Esophagus muscularis mucosa (tissue), 4 donors: Measurements from ENCODE around the gene XYLB. TPM values are rescaled to one million over a fixed set of nuclear protein-coding genes. Genes with fewer than 3 reads are reported as not detected.
A peak's percentile ranks its signal among the peaks of the same experiment; 100 is the strongest.
"Not testable (repeated sequence)": the region's sequence is repeated elsewhere in the genome, so short reads cannot be mapped to it uniquely, and the experiment has no call there.

ENCODE experiments used
- DNase-seq: peaks from one replicate; pipeline ENCODE4 v3.0.0-alpha.2; 2017; ENCODE audit errors: extremely low spot score
- H3K27ac ChIP-seq, 4 donors: fragments of 200-600 bp; sonication (generic); replicated peaks in 1 of 4; 1 replicate in 3 of 4; 2 replicates in 1 of 4; pipeline ENCODE4 v1.5.1; 2016 to 2019; ENCODE audit warnings: mild to moderate bottlenecking in 1 of 4
- H3K27me3 ChIP-seq, 4 donors: fragments of 200-600 bp; sonication (generic); one replicate each; pipeline versions ENCODE4 v1.5.1 to v1.6.0; 2016 to 2019
- H3K36me3 ChIP-seq, 4 donors: fragments of 200-600 bp; sonication (generic); one replicate each; pipeline ENCODE4 v1.5.1; 2016 to 2019
- H3K4me1 ChIP-seq, 4 donors: fragments of 200-600 bp; sonication (generic); one replicate each; pipeline ENCODE4 v1.5.1; 2016 to 2019
- H3K4me3 ChIP-seq, 4 donors: fragments of 200-600 bp; sonication (generic); 1 replicate in 2 of 4; 2 replicates in 2 of 4; pipeline ENCODE4 v1.5.1; 2016 to 2019; ENCODE audit warnings: mild to moderate bottlenecking in 4 of 4, moderate library complexity in 1 of 4
- H3K9me3 ChIP-seq, 4 donors: fragments of 200-600 bp; sonication (generic); 1 replicate in 3 of 4; 2 replicates in 1 of 4; pipeline ENCODE4 v1.5.1; 2016 to 2019
- EP300 ChIP-seq: sonication (generic); formaldehyde crosslinking; IDR thresholded peaks from one replicate; pipeline ENCODE4 v1.6.1; 2017; ENCODE audit warnings: antibody characterized with exemption
- POLR2A ChIP-seq: fragments of 450-650 bp; IDR thresholded peaks from one replicate; pipeline ENCODE4 v1.6.1; 2017; ENCODE audit warnings: antibody characterized with exemption, moderate library complexity, mild to moderate bottlenecking, low read depth
- POLR2AphosphoS5 ChIP-seq, 2 donors: sonication (generic); formaldehyde crosslinking; IDR thresholded peaks; one replicate each; pipeline ENCODE4 v1.6.1; 2017; ENCODE audit warnings: antibody characterized with exemption in 2 of 2
- WGBS: methylation state at CpG from one replicate; pipeline ENCODE4 v1.1.5; 2018; 5-methylcytosine and 5-hydroxymethylcytosine counted together
- intact Hi-C: fragments of 100-400 bp; cut with DNase I; formaldehyde crosslinking; loops from one replicate; pipeline ENCODE4 v1.15.1; 2023
- total RNA-seq, 4 donors: library from RNA; depleted of rRNA; stranded (reverse); fragments of >200 nt; gene quantifications; one replicate each; pipeline versions ENCODE4 v1.1.0 to v1.2.1, GENCODE V29; 2016
- TF ChIP-seq, protein P1 (sequence below), 3 experiments: fragments of 200-600 bp in 2 of 3; fragments of 450-650 bp in 1 of 3; sonication (generic) in 2 of 3; IDR thresholded peaks; one replicate each; pipeline ENCODE4 v1.5.1; 2017 to 2019; ENCODE audit warnings: antibody characterized with exemption in 3 of 3, mild to moderate bottlenecking in 2 of 3, moderate library complexity in 1 of 3

Gene XYLB
- total RNA-seq, 4 donors from 2014 or later, result 0.65 to 2.5 (median 1.2) TPM

DNA sequence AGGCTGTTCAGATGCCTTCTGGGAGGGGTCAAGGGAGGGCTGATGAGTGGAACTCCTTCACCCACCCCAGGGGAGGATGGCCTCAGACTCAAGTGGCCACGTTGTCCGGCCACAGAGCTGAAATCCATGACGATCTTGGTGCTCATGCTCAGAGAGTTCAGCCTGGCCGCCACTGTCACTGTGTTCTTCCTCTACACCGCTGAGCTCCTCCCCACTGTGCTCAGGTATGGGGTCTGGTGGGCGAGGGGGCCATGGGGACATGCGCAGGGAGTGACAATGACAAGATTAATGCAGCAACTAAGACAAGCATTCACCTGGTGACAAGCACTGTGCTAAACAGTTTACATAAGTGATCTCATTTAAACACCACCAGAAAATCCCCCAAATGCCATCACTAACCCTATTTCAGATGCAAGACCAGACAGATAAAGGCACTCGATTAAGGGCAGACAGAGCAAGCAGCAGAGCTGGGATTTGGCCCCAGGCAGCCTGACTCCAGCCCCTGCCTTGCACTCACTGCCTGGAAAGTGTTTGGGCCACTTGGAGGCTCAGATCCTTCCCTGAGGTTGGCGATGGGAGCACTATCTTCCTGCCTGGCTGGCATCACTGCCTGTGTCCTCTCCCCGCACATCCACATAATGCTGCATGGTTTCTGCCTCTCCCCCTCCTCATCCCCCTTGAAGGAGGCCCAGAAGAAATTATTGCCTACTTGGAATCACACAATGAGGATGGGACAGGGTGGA lies 30.9 kb upstream of the XYLB start:
- intact Hi-C loops, result no loop called here
- WGBS, result 79% methylated on average over 8 of the region's 10 CpGs
- TF ChIP-seq POLR2AphosphoS5 (IDR thresholded peaks at IDR 0.05) (no peak), POLR2A (no peak)
- TF ChIP-seq, protein P1, sequence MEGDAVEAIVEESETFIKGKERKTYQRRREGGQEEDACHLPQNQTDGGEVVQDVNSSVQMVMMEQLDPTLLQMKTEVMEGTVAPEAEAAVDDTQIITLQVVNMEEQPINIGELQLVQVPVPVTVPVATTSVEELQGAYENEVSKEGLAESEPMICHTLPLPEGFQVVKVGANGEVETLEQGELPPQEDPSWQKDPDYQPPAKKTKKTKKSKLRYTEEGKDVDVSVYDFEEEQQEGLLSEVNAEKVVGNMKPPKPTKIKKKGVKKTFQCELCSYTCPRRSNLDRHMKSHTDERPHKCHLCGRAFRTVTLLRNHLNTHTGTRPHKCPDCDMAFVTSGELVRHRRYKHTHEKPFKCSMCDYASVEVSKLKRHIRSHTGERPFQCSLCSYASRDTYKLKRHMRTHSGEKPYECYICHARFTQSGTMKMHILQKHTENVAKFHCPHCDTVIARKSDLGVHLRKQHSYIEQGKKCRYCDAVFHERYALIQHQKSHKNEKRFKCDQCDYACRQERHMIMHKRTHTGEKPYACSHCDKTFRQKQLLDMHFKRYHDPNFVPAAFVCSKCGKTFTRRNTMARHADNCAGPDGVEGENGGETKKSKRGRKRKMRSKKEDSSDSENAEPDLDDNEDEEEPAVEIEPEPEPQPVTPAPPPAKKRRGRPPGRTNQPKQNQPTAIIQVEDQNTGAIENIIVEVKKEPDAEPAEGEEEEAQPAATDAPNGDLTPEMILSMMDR (IDR thresholded peaks at IDR 0.05), result no peak
- H3K4me1 ChIP-seq, result no peaks in the 10 kb centered on the region
- H3K4me3 ChIP-seq, result no peak overlapping the region
- H3K36me3 ChIP-seq, result no peaks in the 10 kb centered on the region
- peak; percentile 70 for DNase-seq
- H3K27me3 ChIP-seq, result no peaks in the 10 kb centered on the region
- H3K27ac ChIP-seq, result no peak overlapping the region
- peaks cover 0 to 2% (median 0%) of the 10 kb centered on the region in 4 donors for H3K9me3 ChIP-seq

DNA sequence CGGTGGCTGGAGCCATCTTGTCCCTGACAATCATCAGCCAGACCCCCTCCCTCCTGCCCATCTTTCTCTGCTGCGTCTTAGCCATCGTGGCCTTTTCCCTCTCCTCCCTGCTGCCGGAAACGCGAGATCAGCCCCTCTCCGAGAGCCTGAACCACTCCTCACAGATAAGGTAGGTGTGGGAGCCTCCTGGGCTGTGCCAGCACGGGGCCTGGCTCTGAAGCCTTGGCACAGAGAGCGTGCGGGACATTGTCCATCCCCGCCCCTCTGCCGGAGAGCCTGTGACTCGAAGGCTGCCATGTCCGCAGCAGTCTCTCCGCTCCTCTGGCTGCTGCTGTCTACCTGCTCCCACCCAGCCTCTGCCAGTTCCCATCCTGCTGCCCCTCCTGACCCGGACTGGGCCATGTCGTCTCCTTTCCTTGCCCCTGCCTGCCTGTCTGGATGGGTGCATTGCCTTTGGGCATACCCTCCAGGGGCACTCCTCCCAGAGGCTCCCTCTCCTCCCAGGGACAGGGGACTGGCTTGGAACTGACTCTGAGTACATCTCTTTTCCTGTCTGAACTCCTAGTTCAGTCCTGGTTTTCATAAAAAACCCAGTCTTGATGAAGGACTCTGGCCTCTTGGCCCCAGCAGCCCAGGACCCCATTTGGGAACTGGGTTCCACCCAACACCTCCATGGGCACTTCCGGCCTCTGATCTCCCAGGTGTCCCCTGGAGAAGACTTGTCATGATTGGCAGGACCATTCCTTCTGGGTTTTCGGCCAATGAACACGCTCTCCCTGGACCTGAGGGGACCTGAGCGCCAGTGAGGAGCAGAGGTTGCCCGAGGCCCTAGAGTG lies 30.0 kb upstream of the XYLB start:
- peak; percentile 90 for DNase-seq
- 87% methylated on average over 16 of the region's 22 CpGs for WGBS
- TF ChIP-seq POLR2AphosphoS5 (IDR thresholded peaks at IDR 0.05) (no peak), POLR2A (no peak), EP300 (no peak)
- TF ChIP-seq, protein P1 (IDR thresholded peaks at IDR 0.05), result no peak
- Histone ChIP-seq H3K9me3 (peaks cover 0 to 5% (median 0%) of the 10 kb centered on the region in 4 donors), H3K36me3 (no peaks in the 10 kb centered on the region), H3K27ac (no peak overlapping the region), H3K27me3 (no peaks in the 10 kb centered on the region), H3K4me1 (no peaks in the 10 kb centered on the region), H3K4me3 (no peak overlapping the region)
- intact Hi-C loops, result no loop called here

DNA sequence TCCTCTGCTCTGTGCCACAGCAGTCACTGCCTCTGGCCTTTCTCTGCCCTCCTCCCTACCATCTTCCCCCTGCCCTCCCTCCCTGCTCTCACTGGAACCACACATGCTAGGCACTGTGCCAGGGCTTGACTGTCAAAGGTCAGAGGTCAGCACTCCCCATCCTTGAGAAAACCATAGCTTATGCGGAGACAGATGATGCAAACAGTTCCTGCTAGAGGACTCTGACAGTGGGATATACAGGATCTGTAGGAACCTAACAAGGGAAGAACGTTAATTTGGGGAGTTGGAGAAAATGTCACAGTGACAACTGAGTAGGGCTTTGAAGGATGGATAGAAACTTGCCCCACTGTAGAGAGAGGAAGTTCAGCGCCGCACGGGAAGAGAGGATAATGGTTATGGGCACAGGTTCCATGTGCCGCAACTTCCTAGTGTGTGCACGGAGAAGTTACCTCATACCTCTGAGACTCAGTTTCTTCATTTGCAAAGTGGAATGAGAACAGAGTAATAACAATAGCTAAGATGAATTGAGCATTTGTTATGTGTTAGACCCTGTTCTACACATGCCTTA lies 29.3 kb upstream of the XYLB start:
- H3K4me3 ChIP-seq, result no peak overlapping the region
- H3K9me3 ChIP-seq, result peaks cover 0 to 5% (median 0%) of the 10 kb centered on the region in 4 donors
- H3K27ac ChIP-seq, result no peak overlapping the region
- DNase-seq, result no peak
- WGBS, result 58% methylated on average over 7 of the region's 7 CpGs
- intact Hi-C loops, result no loop called here
- no peaks in the 10 kb centered on the region for H3K36me3 ChIP-seq
- no peaks in the 10 kb centered on the region for H3K27me3 ChIP-seq
- TF ChIP-seq POLR2A (no peak), EP300 (no peak), POLR2AphosphoS5 (IDR thresholded peaks at IDR 0.05) (no peak)
- TF ChIP-seq, protein P1 (IDR thresholded peaks at IDR 0.05), result no peak
- no peaks in the 10 kb centered on the region for H3K4me1 ChIP-seq

DNA sequence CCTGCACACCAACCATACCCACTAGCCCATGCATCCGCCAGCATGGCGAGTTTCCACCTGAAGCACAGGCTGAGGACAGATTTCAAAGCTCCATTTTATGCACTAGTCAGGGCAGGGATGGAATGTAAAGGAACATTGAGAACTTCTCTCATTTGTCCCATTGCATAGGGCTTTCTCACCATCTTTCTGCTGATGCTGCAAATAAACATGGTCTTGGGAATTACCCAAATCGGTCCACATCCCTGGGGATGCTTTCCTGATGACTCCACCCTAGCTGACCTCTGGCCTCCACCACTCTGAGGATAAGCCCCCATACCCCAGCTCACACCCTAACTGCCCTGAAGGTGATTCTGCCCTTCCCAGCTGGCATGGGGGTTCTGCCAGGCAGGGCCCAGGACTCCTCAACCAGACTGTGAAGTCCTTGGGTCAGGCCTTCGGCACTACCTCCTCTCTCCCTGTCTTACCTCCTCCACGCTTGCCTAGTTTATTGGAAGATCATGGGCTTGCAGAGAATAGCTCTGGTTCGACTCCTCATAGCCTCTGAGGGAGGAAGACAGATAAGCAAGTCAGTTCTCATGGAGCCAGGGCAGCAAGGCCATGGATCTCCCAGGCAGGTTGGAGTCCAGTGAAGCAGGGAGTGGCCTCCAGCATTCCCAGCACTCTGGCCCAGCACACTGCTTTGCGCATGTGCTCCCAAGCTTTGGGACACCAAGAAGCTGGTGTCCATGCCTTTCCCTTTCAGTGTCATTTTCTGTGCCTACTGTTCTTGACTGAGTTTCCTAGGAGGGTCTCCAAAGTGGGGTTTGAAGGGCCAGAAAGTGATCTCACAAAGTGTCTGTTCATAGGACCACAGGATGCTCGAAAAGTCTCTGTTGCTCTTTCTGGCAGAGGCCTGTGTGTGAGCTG lies 27.6 kb upstream of the XYLB start:
- H3K4me1 ChIP-seq, result no peaks in the 10 kb centered on the region
- no peak overlapping the region for H3K4me3 ChIP-seq
- no peaks in the 10 kb centered on the region for H3K27me3 ChIP-seq
- no peak for TF ChIP-seq POLR2A
- TF ChIP-seq POLR2AphosphoS5 (IDR thresholded peaks at IDR 0.05), result no peak
- H3K36me3 ChIP-seq, result no peaks in the 10 kb centered on the region
- DNase-seq, result peak; percentile 60
- H3K9me3 ChIP-seq, result peaks cover 0 to 5% (median 0%) of the 10 kb centered on the region in 4 donors
- 91% methylated on average over 8 of the region's 8 CpGs for WGBS
- no peak overlapping the region for H3K27ac ChIP-seq
- intact Hi-C loops, result no loop called here

DNA sequence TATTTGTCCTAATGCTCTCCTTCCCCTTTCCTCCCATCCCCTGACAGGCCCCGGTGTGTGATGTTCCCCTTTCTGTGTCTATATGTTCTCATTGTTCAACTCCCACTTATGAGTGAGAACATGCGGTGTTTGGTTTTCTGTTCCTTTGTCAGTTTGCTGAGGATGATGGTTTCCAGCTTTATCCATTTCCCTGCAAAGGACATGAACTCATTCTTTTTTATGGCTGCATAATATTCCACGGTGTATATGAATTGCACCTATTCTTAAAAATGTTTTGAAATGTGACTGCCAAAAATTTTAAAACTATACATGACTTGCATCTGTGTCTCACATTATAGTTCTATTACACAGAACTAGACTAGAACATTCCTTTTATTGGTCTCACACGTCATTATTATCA lies 25.9 kb upstream of the XYLB start:
- 91% methylated on average over 4 of the region's 4 CpGs for WGBS
- intact Hi-C loops, H3K27me3 ChIP-seq, H3K9me3 ChIP-seq, H3K4me1 ChIP-seq, H3K4me3 ChIP-seq, H3K27ac ChIP-seq, H3K36me3 ChIP-seq: not testable (repeated sequence)
- DNase-seq, result peak; percentile 10
